Embryonic facial prominence (tissue), 1 donor: ENCODE data around the gene RB1.
"Not testable (repeated sequence)": the region's sequence is repeated elsewhere in the genome, so short reads cannot be mapped to it uniquely, and the experiment has no call there.

Source experiments
- DNase-seq: peaks from one replicate; pipeline ENCODE4 v3.0.0-alpha.2; 2016; ENCODE audit errors: extremely low spot score

Gene RB1

DNA sequence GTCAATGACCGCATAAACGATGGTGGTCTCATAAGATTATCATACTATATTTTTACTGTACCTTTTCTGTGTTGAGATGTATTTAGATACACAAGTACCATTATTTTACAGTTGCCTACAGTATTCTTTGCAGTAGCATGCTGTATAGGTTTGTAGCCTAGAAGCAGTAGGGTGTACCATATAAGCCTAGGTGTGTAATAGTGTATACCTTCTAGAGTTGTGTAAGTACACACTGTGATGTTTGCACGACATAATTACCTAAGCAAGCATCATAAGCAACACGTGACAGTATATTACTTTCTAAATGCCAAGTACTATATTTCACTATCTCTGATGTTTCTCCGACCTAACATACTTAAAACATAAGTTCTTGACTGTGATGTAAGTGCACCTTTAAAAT is 106.6 kb downstream of the RB1 start:
- no peak for DNase-seq

GRCh38 chr13:48411147-48411794 is 107.7 kb downstream of the RB1 start:
- DNase-seq, result no peak

- DNase-seq, result no peak
Measured at GRCh38 chr13:48411841-48412531, 108.4 kb downstream of the RB1 start.

DNA sequence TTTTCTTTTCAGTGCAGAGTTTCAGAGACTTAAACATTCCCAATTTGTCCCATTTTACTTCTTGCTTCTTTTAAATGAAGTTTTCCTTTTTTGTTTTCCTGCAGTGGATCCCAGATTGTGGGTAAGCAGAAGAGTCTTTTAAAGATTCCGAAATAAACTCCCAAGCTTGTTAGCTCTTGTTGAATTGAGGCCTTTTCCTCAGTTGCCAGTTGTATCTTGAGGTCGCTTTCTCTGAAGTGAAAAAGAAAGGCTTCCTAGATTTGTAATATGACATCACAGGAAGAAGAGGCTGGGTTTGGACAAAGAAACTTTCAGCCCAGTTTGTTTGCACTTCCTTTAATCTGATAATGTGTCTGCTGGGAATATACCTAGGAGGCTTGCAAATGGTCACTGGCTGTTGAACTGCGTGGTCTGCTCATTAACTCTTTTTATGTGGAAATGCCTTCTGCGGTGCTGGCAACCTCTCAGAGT is 109.4 kb downstream of the RB1 start, which contains the start of gene LPAR6:
Gene LPAR6, minus strand, starts transcription at position 233 of the 471 bp plus-strand sequence. CDS start 690 bp downstream, outside the sequence.
- peak; percentile 54 for DNase-seq

DNA sequence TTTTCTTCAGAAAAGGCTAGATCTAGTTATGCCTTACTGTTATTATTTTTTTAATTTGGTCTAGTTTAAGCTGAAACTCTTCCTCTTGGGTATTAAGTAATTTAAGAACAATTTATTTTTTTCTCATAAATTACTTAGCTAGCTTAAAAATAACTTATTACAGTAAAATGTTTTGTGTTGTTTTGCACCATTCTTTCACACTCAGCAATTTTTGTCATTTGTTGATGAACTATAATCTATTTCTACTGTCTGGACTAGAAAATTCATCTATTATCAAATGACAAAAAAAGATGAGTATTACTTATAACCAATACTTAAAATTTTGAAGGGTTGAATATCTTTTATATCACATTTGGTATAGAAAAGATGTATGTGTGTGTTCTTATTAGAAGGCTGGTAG is 111.0 kb downstream of the RB1 start:
- DNase-seq, result no peak

DNA sequence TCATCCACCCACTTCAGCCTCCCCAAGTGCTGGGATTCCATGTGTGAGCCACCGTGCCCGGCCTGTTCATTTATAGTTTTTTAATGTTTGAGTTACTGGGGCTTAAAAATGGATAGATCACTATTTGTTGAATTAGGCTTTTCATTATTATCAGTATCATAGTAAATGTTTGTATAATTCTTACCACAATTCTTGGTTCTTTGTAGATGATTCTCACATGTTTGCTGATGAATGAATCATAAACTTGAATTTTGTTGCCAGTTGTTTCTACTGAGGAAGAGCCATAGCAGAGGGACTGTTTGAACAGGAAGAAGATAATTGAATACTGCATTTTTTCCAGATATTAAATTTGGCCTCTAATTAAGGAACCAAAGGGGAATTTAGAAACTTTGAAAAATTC is 112.0 kb downstream of the RB1 start:
- no peak for DNase-seq

DNA sequence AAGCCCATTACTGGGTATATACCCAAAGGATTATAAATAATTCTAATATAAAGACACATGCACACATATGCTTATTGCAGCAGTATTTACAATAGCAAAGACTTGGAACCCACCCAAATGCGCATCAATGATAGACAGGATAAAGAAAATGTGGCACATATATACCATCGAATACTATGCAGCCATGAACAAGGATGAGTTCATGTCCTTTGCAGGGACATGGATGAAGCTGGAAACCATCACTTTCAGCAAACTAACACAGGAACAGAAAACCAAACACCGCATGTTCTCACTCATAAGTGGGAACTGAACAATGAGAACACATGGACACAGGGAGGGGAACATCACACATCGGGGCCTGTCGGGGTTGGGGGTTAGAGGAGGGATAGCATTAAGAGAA is 118.5 kb downstream of the RB1 start:
- DNase-seq, result not testable (repeated sequence)

DNA sequence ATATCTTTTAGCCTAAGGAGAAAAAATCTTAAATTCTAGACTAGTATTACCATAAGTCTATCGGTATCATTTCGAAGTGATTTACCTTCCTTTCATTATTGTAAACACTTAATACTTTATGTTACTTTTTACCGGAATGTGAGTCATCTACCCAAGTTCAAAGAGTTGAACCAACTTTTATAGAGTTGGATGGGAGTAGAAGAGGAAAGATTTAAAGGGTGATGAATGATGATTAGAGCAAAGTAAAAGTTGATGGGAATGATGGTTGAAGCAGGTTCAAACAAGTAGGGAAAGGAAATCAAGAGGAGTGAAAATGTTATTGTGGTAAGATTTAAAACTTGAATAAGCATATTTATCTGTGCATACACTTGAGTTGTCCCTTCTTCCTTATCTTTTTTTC is 120.7 kb downstream of the RB1 start:
- DNase-seq, result no peak

DNA sequence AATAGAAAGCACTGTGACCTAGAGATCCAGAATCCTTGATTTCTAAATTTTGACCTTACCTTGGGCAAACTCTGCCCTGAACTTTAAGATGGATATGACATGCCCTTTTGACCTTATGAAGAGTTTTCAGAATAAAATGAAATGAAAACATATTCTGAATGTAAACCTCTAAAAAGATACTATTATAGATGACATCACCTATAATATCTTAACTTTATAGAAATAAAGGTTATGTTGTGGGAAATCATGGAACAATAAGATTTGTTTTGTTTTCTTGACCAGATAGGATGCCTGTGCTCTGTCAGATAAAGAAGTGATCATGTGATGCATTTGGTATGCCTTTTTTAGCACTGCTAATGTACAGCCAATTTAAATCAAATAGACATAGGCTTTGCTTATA is 122.5 kb downstream of the RB1 start:
- DNase-seq, result no peak

- DNase-seq, result not testable (repeated sequence)
Measured at GRCh38 chr13:48426755-48427298, 123.3 kb downstream of the RB1 start.

- no peak for DNase-seq
Measured at GRCh38 chr13:48429036-48429435, 125.5 kb downstream of the RB1 start.

- DNase-seq, result no peak
Measured at GRCh38 chr13:48429886-48430285, 126.3 kb downstream of the RB1 start.

- no peak for DNase-seq
Measured at GRCh38 chr13:48431431-48431830, 127.9 kb downstream of the RB1 start.

- no peak for DNase-seq
Measured at GRCh38 chr13:48431987-48432615, 128.6 kb downstream of the RB1 start.

DNA sequence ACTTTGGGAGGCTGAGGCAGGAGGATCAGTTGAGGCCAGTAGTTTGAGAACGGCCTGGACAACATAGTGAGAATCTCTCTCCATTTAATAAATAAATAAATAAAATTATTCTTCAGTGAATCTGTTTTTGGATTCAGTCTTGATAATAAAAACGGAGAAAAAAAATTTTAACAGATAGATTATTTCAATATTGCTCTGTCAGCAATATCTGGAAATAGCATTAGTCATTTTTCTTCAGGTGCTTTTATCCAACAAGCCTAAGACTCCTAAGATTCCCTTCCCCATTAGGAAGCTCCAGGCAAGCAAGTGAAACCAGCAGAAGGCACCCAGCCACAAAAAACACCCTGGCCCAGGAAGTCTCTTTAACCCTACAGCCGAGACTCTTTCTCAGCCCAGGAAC is 130.6 kb downstream of the RB1 start:
- DNase-seq, result no peak

DNA sequence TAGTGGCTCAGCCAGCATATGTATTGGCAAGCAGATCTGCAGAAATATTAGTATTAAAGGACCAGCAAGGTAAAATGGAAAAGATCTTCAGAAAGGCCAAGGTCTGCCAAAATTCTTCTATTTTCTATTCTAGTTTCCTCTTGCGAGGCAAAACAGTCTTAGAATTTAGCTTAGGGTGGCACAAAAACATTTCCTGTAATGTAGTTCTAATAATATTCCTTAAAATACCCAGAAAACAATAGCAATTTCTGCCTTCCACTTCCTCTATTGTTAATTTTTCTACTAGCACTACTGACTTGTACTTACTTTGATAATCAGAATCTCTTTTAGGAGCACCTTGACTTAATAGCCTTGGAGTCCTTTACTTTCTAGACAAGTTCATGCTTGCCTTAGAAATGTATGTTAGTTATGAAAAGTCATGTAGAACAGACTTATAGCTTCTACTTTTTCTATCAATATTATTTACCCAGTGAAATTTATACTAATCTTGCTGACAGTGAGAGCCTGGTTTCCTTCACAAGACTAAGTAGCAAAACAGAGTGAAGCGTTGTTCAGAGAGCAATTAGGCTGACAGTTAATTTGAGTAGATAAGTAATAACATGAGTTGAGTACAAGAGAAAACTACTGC is 133.2 kb downstream of the RB1 start:
- no peak for DNase-seq

DNA sequence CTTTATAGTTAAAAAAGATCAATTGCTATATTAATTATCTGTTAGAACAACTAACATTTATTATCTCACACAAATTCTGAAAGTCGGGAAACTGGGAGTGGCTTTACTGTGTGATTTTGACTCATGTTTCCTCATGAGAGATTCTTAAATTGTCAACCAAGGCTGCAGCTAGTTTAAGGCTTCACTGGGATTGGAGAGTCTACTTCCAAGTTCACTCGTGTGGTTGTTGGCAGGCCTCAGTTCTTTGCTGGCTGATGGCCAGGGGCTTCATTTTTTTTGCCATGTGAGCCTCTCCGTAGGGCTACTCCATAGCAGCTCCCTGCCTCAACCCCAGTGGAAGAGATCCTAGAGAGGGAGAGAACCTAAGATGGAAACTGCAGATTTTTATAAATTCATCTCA is 133.8 kb downstream of the RB1 start:
- no peak for DNase-seq

GRCh38 chr13:48443442-48444208 is 140.1 kb downstream of the RB1 start:
- DNase-seq, result no peak

- DNase-seq, result no peak
Measured at GRCh38 chr13:48446464-48446863, 142.9 kb downstream of the RB1 start.

- no peak for DNase-seq
Measured at GRCh38 chr13:48448285-48448958, 144.9 kb downstream of the RB1 start.
